ENCODE results near the gene RADX.
A peak's percentile ranks its signal among the peaks of the same experiment; 100 is the strongest.

Gene RADX

GRCh38 chrX:106680716-106681115 is 68.9 kb downstream of the RADX start:
- no peak for TF ChIP-seq POLR2AphosphoS5 (IDR thresholded peaks at IDR 0.05; ENCODE audit: low read depth, low read length)
- no peak for TF ChIP-seq SIN3A (IDR thresholded peaks at IDR 0.05; ENCODE audit: borderline replicate concordance, insufficient read depth, low read length)
- TF ChIP-seq FOXP2 (optimal IDR thresholded peaks at IDR 0.05; ENCODE audit: borderline replicate concordance, extremely low read depth, extremely low read length, insufficient read depth) = no peak
- TF ChIP-seq REST (IDR thresholded peaks at IDR 0.05; ENCODE audit: insufficient read depth in 1 of 2, low read depth in 2 of 2, low read length in 2 of 2) = no peak
- TF ChIP-seq TAF1 (IDR thresholded peaks at IDR 0.05; ENCODE audit: borderline replicate concordance, insufficient read depth, low read length) = no peak

GRCh38 chrX:106684207-106684606 is 72.4 kb downstream of the RADX start:
- TF ChIP-seq TAF1 (IDR thresholded peaks at IDR 0.05; ENCODE audit: borderline replicate concordance, insufficient read depth, low read length) (no peak), REST (IDR thresholded peaks at IDR 0.05; ENCODE audit: insufficient read depth in 1 of 2, low read depth in 2 of 2, low read length in 2 of 2) (no peak), POLR2AphosphoS5 (IDR thresholded peaks at IDR 0.05; ENCODE audit: low read depth, low read length) (no peak), FOXP2 (optimal IDR thresholded peaks at IDR 0.05; ENCODE audit: borderline replicate concordance, extremely low read depth, extremely low read length, insufficient read depth) (no peak), SIN3A (IDR thresholded peaks at IDR 0.05; ENCODE audit: borderline replicate concordance, insufficient read depth, low read length) (no peak)

- TF ChIP-seq REST (IDR thresholded peaks at IDR 0.05; ENCODE audit: insufficient read depth in 1 of 2, low read depth in 2 of 2, low read length in 2 of 2) = no peak
Measured at GRCh38 chrX:106692425-106693065, 80.8 kb downstream of the RADX start.

- TF ChIP-seq REST (IDR thresholded peaks at IDR 0.05; ENCODE audit: insufficient read depth in 1 of 2, low read depth in 2 of 2, low read length in 2 of 2) (no peak), FOXP2 (optimal IDR thresholded peaks at IDR 0.05; ENCODE audit: borderline replicate concordance, extremely low read depth, extremely low read length, insufficient read depth) (no peak), TAF1 (IDR thresholded peaks at IDR 0.05; ENCODE audit: borderline replicate concordance, insufficient read depth, low read length) (no peak), POLR2AphosphoS5 (IDR thresholded peaks at IDR 0.05; ENCODE audit: low read depth, low read length) (no peak), SIN3A (IDR thresholded peaks at IDR 0.05; ENCODE audit: borderline replicate concordance, insufficient read depth, low read length) (no peak)
Measured at GRCh38 chrX:106696502-106696901, 84.7 kb downstream of the RADX start.

- TF ChIP-seq TAF1 (IDR thresholded peaks at IDR 0.05; ENCODE audit: borderline replicate concordance, insufficient read depth, low read length) (peak; percentile 57; the same call in 1 of the 2 replicates), POLR2AphosphoS5 (IDR thresholded peaks at IDR 0.05; ENCODE audit: low read depth, low read length) (peak; percentile 18; the same call in 1 of the 2 replicates), FOXP2 (optimal IDR thresholded peaks at IDR 0.05; ENCODE audit: borderline replicate concordance, extremely low read depth, extremely low read length, insufficient read depth) (no peak)
Measured at GRCh38 chrX:106698693-106699092, 86.9 kb downstream of the RADX start.
